GM19467 (cell line): ENCODE data around the gene GTPBP10.
"Not testable (repeated sequence)": the region's sequence is repeated elsewhere in the genome, so short reads cannot be mapped to it uniquely, and the experiment has no call there.

Experiments
- ATAC-seq: cut with Tn5 transposase; IDR thresholded peaks from one replicate; pipeline ENCODE4 v1.9.1; 2021; ENCODE audit warnings: mild to moderate bottlenecking, moderate library complexity; ENCODE audit not compliant: unreplicated experiment

GTPBP10 gene

DNA sequence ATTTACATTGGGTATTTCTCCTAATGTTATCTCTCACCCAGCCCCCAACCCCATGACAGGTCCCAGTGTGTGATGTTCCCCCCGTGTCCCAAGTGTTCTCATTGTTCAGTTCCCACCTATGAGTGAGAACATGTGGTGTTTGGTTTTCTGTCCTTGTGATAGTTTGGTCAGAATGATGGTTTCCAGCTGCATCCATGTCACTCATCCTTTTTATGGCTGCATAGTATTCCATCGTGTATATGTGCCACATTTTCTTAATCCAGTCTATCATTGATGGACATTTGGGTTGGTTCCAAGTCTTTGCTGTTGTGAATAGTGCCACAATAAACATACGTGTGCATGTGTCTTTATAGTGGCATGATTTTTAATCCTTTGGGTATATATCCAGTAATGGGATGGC is 3.5 kb downstream of the GTPBP10 start:
- ATAC-seq = not testable (repeated sequence)

GRCh38 chr7:90351987-90352386 is 5.5 kb downstream of the GTPBP10 start:
- no peak for ATAC-seq

GRCh38 chr7:90383422-90383821 is 36.9 kb downstream of the GTPBP10 start:
- no peak for ATAC-seq

DNA sequence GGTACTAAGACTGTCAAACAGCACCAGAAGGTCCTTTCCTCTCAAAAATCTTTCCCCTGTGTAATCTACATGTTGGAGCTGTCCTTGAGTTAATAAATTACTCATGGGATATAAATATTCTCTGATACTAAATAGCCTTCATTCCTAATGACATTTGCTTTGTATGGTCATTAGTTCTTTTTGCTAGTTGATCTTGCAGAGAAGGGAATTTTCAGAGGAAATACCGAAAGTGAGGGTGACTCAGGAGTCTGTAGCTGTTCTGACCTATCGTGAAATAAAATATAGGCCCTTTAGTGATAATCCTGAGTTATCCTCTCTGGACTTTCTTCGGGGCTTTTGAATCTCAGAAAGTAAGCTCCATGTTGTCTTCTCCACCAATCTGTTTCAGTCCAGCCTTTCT is 37.3 kb downstream of the GTPBP10 start:
- ATAC-seq = no peak

DNA sequence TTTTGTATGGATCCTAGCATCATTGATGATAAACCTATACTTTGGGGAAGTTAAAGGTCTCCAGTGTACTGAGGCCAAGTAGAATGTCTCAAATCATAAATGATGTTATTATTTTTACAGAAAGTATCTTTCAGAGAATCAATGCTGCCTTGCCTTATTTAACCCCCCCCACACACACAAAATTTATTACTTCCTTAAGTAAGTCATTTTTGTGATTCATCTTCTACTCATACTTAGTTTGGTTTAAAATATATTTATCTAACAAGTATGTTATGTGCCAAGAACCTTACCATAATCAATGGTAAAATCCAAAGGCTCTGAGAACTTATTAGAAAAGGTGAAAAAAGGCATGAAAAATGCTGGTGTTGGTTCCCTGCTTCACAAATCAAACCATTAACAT is 37.9 kb downstream of the GTPBP10 start:
- no peak for ATAC-seq

DNA sequence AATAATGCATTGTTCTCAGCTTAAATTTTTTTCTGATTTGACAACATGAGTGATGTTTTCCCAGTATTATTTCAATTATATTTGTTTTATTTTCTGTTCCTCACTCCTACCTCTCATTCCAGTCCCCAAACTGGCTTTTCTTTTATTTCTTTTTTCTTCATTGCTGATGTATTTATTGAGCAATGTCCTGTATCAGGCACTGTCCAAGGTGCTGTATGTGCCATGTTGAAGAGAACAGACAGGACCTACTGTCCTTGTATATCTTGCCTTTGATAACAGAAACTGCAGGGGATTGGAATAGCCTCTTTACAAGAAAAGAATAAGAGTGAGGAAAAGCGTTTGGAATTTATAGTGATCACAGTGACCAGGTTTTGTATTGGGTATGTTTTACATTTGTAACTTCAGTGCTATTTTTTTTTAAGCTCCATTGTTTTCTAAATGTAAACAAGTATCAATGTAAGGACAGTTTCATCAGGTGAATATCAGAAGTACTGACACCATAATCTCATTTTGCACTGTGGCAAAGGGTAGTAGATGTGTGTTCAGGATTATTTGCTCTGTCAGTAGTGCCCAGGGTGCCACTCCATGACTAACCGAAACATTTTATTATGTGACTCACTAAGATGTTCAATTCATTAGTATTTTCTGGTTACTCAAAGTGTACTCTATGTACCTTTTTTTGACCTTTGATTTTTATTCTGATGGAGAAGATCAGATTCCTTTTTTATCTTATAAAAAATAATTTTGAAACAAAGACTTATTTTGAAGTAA is 41.1 kb downstream of the GTPBP10 start:
- ATAC-seq = no peak

DNA sequence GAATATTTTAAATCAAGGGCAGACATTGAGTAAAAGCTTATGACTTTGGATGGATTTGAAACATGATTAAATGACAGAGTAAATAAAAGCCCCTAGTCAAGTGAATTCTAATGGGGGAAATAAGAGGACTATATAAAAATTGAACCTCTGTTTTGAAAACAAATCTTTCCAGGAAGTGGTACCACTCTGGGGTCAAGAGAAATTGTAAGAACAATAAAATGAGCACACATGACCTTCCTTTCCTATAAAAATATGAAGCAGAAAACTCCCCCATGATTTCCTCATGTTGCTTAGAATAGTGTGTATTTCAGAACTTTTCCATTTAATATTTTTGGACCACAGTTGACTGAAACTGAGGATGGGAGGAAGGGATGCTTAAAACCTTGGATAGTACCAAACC is 44.4 kb downstream of the GTPBP10 start:
- ATAC-seq = no peak

GRCh38 chr7:90391488-90391887 is 45.0 kb downstream of the GTPBP10 start:
- no peak for ATAC-seq

DNA sequence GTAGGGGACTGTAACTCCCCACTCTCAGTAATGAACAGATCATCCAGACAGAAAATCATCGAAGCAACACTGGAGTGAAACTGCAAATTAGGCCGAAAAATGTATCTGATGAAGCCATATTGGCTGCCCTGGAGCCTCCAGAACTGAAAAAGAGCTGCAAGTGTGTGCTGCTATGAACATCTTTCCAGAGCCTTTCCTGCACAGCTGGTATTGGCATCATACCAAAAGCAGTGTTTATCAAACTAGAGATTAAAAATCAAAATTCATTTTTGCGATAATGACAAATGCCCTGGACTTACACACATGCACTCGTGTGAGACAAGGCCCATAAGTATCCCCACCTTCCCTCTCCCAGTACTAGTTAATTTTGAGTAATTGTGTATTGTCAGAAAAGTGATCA is 49.9 kb downstream of the GTPBP10 start:
- no peak for ATAC-seq

DNA sequence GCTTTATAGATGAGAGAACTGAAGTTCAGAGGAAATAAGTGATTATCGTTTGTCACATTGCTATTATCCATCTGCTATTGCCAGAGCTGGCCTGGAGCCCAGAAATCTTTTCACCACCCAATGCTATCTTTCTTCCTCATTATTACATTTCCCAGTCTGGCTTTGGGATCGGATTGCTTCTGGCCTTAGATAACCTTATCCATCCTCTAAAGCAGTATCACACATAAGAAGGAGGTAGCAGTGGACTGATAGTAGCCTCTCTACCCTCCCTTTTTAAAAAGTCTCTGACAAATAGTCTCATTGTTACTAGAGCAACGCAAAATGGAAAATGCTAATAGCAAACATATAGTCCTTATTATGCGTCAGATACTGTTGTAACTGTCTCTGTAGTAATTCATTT is 55.5 kb downstream of the GTPBP10 start:
- no peak for ATAC-seq

- no peak for ATAC-seq
Measured at GRCh38 chr7:90402785-90403173, 56.3 kb downstream of the GTPBP10 start.

DNA sequence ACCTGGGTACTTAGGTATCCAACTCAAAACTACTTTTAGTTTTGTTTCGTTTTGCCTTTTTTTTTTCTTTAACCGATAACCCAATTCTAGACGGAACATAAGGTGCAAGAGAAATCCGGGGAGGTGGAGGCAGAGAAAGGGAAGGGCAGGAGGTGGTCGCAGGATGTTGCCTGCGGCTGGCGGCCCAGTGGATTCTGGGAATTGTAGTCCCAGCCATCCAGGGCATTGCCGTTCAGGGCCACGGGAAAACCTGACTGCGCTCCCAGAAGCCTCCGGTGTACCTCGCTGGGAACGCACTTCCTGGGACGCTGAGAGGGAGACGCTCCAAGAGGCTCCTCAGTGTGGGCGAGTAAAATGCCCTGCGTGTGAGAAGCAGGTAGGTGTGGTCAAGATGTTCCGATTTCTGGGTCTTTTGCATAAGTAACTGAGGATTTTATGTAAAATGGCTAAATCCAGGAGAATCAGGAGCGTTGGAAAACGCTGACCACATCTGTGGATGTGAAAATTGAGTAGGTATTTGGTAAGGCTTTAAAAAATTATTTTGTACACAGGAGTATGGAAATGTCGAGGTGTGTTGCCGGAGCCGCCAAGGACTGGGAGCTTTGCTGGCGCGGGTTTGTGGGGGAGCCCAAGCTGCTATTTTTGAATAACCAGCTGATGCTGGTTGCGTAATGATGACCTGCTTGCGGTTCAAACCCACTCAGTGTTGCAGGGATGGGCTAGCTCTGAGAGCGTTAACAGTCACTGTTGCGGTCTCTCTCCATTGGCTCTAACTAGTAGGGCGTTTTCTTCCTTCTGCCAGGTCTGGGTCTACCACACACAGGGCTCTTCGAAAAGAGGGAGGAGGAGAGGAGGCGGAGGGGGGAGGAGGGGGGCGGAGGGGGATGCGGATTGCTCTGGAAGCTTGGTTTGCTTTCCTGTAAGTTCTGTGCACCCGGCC is 56.9 kb downstream of the GTPBP10 start, which contains the start of gene CLDN12:
Gene CLDN12 (plus strand): TSS at position 288 of the 940 bp plus-strand sequence. CDS start 9,216 bp downstream, outside the sequence.
- peak; percentile 93 for ATAC-seq

DNA sequence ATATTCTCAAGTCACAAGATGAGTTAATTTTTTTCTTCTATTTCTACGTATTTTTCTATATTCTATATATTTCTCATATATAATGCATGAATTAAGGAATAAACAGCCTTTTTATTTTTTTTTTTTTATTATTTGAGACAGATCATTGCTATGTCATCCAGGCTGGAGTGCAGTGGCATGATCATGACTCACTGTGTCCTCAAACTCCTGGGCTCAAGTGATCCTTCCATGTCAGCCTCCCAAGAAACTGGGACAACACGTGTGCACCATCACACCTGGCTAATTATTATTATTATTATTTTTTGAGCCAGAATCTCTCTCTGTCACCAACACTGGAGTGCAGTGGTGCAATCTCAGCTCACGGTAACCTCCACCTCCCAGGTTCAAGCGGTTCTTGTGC is 58.3 kb downstream of the GTPBP10 start:
- no peak for ATAC-seq

GRCh38 chr7:90407484-90407821 is 60.9 kb downstream of the GTPBP10 start:
- no peak for ATAC-seq

- ATAC-seq = no peak
Measured at GRCh38 chr7:90408142-90408541, 61.6 kb downstream of the GTPBP10 start.

- no peak for ATAC-seq
Measured at GRCh38 chr7:90409667-90410066, 63.2 kb downstream of the GTPBP10 start.

- ATAC-seq = no peak
Measured at GRCh38 chr7:90411510-90411909, 65.0 kb downstream of the GTPBP10 start.

GRCh38 chr7:90412458-90413184 is 66.1 kb downstream of the GTPBP10 start:
- ATAC-seq = peak; percentile 55

DNA sequence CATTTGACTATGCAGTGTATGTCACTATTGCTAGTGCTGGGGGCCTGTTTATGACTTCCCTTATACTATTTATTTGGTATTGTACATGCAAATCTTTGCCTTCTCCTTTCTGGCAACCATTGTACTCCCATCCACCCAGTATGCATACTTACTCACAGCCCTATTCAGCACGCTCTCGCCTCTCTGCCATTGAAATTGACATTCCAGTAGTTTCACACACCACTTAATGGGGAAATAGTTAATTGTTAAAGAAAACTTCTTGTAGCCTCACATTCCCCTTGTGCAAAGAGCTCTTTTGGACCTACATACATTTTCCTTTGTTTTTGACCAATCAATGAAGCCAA is 66.6 kb downstream of the GTPBP10 start:
- no peak for ATAC-seq

- ATAC-seq = no peak
Measured at GRCh38 chr7:90421651-90422050, 75.1 kb downstream of the GTPBP10 start.

- ATAC-seq = peak; percentile 87
Measured at GRCh38 chr7:90424720-90425119, 78.2 kb downstream of the GTPBP10 start.
